ENCODE measurements around the gene PLEKHJ1.
A peak's percentile ranks its signal among the peaks of the same experiment; 100 is the strongest.

Gene PLEKHJ1

DNA sequence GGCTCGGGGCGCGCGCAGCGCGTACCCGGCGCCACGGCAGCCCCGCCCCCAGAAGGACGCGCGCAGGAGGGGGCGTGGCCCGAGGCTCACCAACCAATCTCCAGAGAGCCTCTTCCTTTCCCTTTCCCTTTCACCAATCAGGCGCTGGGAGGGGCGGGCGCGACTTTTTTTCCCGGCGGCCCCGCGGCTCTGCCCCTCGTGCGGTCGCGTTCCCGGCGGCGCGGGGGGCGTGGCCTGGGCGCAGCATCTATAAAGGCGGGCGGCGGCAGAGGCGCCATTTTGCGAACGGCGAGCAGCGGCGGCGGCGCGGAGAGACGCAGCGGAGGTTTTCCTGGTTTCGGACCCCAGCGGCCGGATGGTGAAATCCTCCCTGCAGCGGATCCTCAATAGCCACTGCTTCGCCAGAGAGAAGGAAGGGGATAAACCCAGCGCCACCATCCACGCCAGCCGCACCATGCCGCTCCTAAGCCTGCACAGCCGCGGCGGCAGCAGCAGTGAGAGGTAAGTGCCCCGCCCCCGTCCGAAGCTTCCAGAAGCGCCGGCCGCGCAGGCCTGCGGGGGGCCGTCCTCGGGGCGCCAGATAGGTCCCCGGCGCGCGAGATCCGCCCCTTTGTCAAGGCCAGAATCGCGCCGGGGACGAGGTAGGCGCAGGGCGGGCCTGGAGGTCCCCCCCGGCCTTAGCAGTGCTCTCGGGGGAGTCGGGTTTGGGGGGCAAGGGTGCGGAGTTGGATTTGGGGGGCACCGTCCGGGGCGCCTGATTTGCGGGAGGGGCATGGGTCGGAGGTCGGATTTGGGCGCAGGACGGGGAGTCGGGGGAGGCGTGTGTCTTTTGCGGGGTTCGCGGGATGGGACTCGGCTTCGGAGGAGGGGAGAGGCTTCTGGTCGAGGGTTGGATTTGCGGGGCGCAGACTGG, 33.4 kb upstream of the PLEKHJ1 start:
- peak; percentile 99 for DNase-seq

DNA sequence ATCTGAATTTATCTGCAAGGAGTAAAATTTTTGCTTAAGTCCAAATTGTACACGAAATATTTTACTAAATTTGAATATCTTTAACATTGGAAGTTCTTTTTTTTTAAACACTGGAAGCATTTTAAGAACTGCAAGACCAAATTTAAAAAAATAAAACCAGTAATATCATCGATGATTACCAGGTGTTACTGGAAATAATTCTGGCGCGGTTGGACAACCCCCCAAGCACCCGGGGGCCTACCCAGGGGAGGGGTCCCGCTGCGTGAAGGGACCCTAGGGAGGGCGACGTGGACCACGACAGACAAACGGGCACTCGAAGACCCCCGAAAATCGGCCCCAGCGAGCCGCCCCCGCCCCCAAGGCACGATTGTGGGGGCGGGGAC, 32.7 kb upstream of the PLEKHJ1 start:
- no peak for DNase-seq

- no peak for DNase-seq
These were observed 32.3 kb upstream of the PLEKHJ1 start for GRCh38 chr19:2268480-2268830.

GRCh38 chr19:2266183-2266993, 30.3 kb upstream of the PLEKHJ1 start:
- no peak for DNase-seq

DNA sequence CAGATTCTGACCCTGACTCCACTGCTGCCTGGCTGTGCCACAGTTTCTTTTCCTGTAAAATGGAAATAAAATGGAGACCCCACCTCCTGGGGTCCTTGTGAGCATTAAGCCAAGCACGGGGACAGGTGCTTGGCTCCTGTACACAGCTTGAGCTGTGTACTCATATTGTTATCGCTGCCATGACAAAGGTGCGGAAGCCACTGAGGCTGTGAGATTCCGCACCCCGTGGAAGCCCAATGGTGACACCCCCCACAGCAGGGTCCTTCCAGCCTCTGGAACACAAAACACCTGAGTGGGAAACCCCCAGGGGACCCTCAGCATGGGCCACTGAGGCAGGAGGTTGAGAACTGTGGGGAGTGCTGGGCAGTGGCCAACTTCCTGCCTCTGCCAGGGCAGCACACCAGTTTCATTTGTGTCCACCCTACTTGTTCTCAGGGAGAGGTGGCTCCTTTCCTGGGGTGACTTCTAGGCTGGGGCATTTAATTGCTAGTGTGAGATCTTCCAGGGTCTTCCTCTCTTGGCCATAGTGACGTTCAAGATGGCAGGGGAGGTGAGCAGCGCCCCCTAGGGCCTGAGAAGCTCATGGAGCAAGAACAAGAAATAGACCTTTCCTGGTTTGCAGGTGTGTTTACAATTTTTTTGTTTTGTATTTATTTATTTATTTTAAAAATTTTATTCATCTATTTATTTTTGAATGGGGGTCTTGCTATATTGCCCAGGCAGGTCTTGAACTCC, 25.5 kb upstream of the PLEKHJ1 start:
- peak; percentile 36 for DNase-seq

- DNase-seq = no peak
These were observed 24.2 kb upstream of the PLEKHJ1 start for GRCh38 chr19:2260341-2260805.

GRCh38 chr19:2259336-2259735, 23.2 kb upstream of the PLEKHJ1 start:
- no peak for DNase-seq

GRCh38 chr19:2255982-2256685, 20.0 kb upstream of the PLEKHJ1 start, which contains the start of gene JSRP1:
Gene JSRP1 (minus strand): TSS chr19:2256417. CDS start chr19:2255314, 1,103 bp downstream.
- no peak for DNase-seq

DNA sequence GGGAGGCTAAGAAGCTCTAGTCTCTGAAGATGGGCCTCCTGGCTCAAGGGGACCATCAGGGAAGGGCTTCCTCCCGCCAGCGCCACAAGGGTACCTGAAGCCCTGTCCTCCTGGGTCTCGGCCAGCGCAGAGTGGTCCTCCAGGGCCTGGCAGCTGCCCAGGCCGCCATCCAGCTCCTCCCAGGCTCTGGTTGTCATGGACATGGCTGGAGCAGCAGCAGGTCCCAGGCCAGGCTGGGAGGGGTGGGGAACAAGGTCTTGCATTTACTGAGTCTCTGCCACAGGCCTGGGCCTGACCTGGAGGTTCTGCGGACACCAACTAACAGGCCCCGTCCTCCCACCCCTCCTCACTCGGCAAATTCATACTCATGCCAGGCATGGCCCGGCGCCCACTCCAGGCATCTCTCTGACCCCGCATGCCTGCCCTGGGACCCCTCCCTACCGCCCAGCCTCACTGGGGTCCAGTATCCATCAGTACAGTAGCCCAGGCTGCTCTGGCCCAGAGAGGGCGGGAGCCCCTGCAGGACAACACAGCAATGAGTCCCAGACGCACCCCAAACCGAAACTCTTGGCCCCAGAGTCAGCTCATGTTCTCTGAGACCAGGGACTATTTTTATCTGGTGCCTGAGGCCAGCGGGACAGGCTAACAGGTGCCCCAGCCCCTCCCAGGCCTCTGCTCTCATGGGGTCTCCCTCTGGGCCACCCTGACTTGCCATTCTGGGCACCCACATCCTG, 19.1 kb upstream of the PLEKHJ1 start:
- no peak for DNase-seq

- DNase-seq = no peak
These were observed 18.1 kb upstream of the PLEKHJ1 start for GRCh38 chr19:2254064-2254872.

GRCh38 chr19:2253106-2254063, 17.3 kb upstream of the PLEKHJ1 start:
- peak; percentile 36 for DNase-seq

- DNase-seq = no peak
These were observed 16.6 kb upstream of the PLEKHJ1 start for GRCh38 chr19:2252797-2253105.

DNA sequence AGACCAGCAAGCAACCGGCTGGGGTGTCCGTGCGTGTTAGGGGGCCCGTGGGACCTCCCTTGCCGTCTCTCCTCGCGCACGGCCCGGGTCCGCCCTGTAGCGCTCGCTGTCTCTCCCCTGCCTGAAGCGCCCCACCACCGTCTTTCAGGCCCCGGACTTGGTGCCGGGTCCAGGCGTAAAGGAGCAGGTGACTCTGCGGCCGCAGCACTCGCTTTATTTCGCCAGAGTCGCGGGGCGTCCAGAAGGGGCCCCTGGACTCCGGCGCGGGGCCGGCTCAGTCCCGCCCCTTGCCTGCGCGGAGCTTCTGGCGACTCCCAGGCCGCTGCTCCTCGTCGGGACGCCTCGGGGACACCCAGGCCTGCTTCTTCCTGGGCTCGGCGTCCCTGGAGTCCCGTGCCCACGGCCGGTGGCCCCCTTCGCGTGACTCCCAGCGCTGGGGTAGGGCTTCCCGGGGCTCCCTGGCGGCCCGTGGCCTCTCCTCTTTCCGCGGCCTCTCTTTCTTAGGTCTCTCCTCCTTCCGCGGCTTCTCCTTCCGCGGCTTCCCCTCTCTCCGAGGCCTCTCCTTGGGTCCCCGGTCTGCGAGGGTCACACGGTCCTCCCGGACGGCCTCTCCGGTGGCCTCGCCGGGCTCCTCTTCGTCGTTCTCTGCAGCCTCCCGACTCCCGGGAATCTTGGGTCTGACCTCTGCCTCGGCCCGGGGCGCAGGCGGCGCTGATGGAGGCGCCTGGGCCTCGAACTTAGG, 16.1 kb upstream of the PLEKHJ1 start:
- no peak for DNase-seq

GRCh38 chr19:2251106-2252054, 15.3 kb upstream of the PLEKHJ1 start:
- DNase-seq = no peak

DNA sequence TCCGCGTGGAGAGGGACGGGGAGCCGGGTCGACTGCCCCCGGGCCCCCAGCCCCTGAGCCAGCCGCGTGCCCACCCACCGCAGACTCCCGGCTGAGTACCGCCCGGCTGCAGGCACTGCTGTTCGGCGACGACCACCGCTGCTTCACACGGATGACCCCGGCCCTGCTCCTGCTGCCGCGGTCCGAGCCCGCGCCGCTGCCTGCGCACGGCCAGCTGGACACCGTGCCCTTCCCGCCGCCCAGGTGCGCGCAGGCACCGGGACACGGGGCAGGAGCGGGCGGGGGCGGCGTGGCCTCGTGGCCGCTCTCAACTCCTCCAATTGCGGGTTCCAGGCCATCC, 14.6 kb upstream of the PLEKHJ1 start:
- no peak for DNase-seq

GRCh38 chr19:2249880-2250765, 14.0 kb upstream of the PLEKHJ1 start:
- no peak for DNase-seq

Data from activated CD4-positive, alpha-beta T cell treated with anti-CD3 and anti-CD28 coated beads for 1 hour (primary cell).